Cardiac septum (tissue), 1 donor: ENCODE results near the gene NECAB2. TPM values are rescaled to one million over a fixed set of nuclear protein-coding genes. Genes with fewer than 3 reads are reported as not detected.
"Not testable (repeated sequence)": the region's sequence is repeated elsewhere in the genome, so short reads cannot be mapped to it uniquely, and the experiment has no call there.

ENCODE experiments used
- DNase-seq: peaks from one replicate; pipeline ENCODE4 v3.0.0-alpha.2; 2020; ENCODE audit warnings: low spot score
- intact Hi-C: fragments of 100-400 bp; cut with DNase I; formaldehyde crosslinking; loops from one replicate; pipeline ENCODE4 v1.14.0; 2022
- total RNA-seq: library from RNA; stranded (reverse); fragmentation: NEBNext Ultra II Directional; extraction: Animal tissue kit (Norgen Biotek cat#: 25700); gene quantifications from one replicate; pipeline ENCODE4 v1.2.1, GENCODE V29; 2021
- donor health status: DM: no; HTN: no; CAD: no.

The NECAB2 gene
- total RNA-seq, 1 donor from 2014 or later, result 2.5 TPM

GRCh38 chr16:83948914-83949723 lies 18.9 kb upstream of the NECAB2 start:
- intact Hi-C loops, result no loop called here
- DNase-seq, result no peak

- intact Hi-C loops, result loop anchor here (10.0 kb wide), 1 partner anchor 125 kb away; no protein-coding TSS in a partner anchor
- no peak for DNase-seq
Measured at GRCh38 chr16:83949724-83950001, 18.4 kb upstream of the NECAB2 start.

- intact Hi-C loops, result loop anchor here (10.0 kb wide), 1 partner anchor 126 kb away; no protein-coding TSS in a partner anchor
Measured at GRCh38 chr16:83950862-83951399, 17.1 kb upstream of the NECAB2 start.

GRCh38 chr16:83951544-83951943 lies 16.5 kb upstream of the NECAB2 start:
- no peak for DNase-seq
- intact Hi-C loops, result loop anchor here (10.0 kb wide), 1 partner anchor 127 kb away; no protein-coding TSS in a partner anchor

More at GRCh38 chr16:83950862-83951399, 17.1 kb upstream of the NECAB2 start:
- DNase-seq, result not testable (repeated sequence)

- intact Hi-C loops, result loop anchor here (2.0 to 10.0 kb wide), 2 partner anchors 50 to 128 kb away; no protein-coding TSS in a partner anchor
- no peak for DNase-seq
Measured at GRCh38 chr16:83952587-83952939, 15.5 kb upstream of the NECAB2 start.

- intact Hi-C loops, result loop anchor here (1.0 to 10.0 kb wide), 3 partner anchors 40 to 128 kb away; no protein-coding TSS in a partner anchor
- peak; percentile 97 for DNase-seq
Measured at GRCh38 chr16:83952940-83953795, 14.9 kb upstream of the NECAB2 start, which contains the start of gene OSGIN1. TSS of gene OSGIN1 (plus strand) at chr16:83953240. CDS start at chr16:83957672, 4,432 bp downstream.

- intact Hi-C loops, result loop anchor here (1.0 to 10.0 kb wide), 3 partner anchors 41 to 129 kb away; no protein-coding TSS in a partner anchor
- no peak for DNase-seq
Measured at GRCh38 chr16:83953796-83954576, 14.1 kb upstream of the NECAB2 start.

- peak; percentile 86 for DNase-seq
- intact Hi-C loops, result loop anchor here (5.0 to 10.0 kb wide), 2 partner anchors 130 to 223 kb away; no protein-coding TSS in a partner anchor
Measured at GRCh38 chr16:83954577-83955016, 13.4 kb upstream of the NECAB2 start.

GRCh38 chr16:83955218-83956130 lies 12.6 kb upstream of the NECAB2 start:
- DNase-seq, result no peak
- intact Hi-C loops, result loop anchor here (2.0 to 10.0 kb wide), 3 partner anchors 109 to 222 kb away; no protein-coding TSS in a partner anchor

GRCh38 chr16:83956336-83957289 lies 11.4 kb upstream of the NECAB2 start:
- DNase-seq, result peak; percentile 93
- intact Hi-C loops, result loop anchor here (2.0 to 10.0 kb wide), 3 partner anchors 108 to 221 kb away; no protein-coding TSS in a partner anchor

GRCh38 chr16:83957296-83957855 lies 10.7 kb upstream of the NECAB2 start:
- no peak for DNase-seq
- intact Hi-C loops, result loop anchor here (2.0 to 10.0 kb wide), 3 partner anchors 107 to 220 kb away; no protein-coding TSS in a partner anchor

- no peak for DNase-seq
Measured at GRCh38 chr16:83958137-83958845, 9.8 kb upstream of the NECAB2 start.

GRCh38 chr16:83958846-83959565 lies 9.0 kb upstream of the NECAB2 start:
- intact Hi-C loops, result loop anchor here (5.0 to 10.0 kb wide), 2 partner anchors 134 to 218 kb away; no protein-coding TSS in a partner anchor
- DNase-seq, result no peak

More at GRCh38 chr16:83958137-83958845, 9.8 kb upstream of the NECAB2 start:
- intact Hi-C loops, result loop anchor here (5.0 to 10.0 kb wide), 2 partner anchors 133 to 219 kb away; no protein-coding TSS in a partner anchor

GRCh38 chr16:83959656-83960434 lies 8.2 kb upstream of the NECAB2 start:
- intact Hi-C loops, result loop anchor here (5.0 to 10.0 kb wide), 3 partner anchors 135 to 525 kb away; no protein-coding TSS in a partner anchor
- DNase-seq, result no peak
